NCI-H1436 (cell line): ENCODE measurements around the gene KANSL1.
A peak's percentile ranks its signal among the peaks of the same experiment; 100 is the strongest.
"Not testable (repeated sequence)": the region's sequence is repeated elsewhere in the genome, so short reads cannot be mapped to it uniquely, and the experiment has no call there.

Experiments
- DNase-seq: peaks from one replicate; lab custom pipeline; 2025; lab: John Stamatoyannopoulos, UW

KANSL1 gene

DNA sequence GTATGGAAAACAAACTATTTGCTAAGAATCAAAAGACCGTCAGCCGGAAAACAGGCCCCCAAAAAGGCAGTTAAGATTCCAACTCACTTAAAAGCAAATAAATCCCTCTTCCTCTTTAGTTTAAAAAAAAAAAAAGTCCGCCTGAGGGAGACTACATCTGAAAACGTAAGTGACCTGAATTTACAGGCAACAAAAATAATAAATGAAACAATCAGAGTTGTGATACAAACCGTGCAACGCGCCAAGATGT is 1.1 kb downstream of the KANSL1 start:
- no peak for DNase-seq

GRCh38 chr17:46191322-46192188 is 1.7 kb downstream of the KANSL1 start:
- DNase-seq: peak; percentile 14

DNA sequence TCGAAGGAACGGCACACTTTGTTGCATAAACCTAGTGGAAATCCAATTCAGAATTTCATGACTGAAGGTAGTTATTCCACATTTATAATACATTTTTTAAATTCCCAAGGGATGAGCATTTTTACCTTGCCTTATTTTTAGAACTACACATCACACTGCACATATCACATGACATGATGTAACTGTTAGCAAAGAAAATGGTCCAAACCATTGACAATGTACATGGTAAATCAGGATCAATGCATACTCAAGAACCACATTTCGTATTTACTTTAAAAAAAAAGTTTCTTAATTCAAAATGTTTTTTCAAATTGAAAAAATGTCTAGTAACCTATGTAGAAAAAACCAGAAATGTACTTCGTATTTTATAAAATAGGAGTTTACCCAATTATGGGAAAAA is 2.5 kb downstream of the KANSL1 start:
- DNase-seq: no peak

DNA sequence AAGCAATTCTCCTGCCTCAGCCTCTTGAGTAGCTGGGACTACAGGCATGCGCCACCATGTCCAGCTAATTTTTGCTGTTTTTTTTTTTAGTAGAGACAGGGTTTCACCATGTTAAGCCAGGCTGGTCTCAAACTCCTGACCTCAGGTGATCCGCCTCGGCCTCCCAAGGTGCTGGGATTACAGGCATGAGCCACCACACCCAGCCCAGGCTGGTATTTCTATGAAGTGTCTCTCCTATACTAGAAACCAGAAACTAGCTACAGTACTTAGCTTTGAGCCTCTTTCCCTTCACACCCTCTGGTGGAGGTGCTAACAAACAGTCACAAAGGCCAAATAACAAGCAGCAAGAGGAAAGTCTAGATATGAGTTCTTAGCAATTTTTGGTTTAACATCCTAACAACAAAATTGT is 6.4 kb downstream of the KANSL1 start:
- DNase-seq: not testable (repeated sequence)

- DNase-seq: no peak
These were observed 8.5 kb downstream of the KANSL1 start for GRCh38 chr17:46184696-46185095.

DNA sequence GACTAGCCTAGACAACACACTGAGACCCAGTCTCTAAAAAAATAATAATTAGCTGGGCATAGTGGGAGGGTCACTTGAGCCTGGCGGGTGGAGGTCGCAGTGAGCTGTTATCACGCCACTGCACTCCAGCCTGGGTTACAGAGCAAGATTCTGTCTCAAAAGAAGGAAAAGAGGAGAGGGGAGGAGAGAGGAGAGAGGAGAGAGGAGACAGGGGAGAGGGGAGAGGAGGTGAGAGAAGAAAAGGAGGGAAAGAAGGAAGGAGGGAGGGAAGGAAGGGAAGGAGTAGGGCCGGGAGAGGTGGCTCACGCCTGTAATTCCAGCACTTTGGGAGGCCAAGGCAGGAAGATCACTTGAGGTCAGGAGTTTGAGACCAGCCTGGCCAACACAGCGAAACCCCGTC is 9.8 kb downstream of the KANSL1 start:
- DNase-seq: not testable (repeated sequence)

DNA sequence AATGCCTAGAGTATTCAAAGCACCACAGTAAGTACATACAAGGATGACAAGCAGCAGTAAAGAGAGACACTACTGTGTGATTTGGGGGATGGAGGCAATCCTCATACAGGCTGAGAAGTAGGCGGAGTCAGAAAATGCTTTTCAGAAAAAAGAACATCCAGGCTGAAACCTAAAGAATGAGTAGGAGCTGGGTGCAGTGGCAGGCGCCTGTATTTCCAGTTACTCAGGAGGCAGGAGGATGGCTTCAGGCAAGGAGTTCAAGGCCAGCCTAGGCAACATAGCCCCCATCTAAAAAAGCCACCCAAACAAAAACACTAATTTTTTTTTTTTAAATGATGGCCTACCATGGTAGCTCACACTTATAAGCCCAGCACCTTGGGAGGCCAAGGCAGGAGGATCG is 10.3 kb downstream of the KANSL1 start:
- no peak for DNase-seq

DNA sequence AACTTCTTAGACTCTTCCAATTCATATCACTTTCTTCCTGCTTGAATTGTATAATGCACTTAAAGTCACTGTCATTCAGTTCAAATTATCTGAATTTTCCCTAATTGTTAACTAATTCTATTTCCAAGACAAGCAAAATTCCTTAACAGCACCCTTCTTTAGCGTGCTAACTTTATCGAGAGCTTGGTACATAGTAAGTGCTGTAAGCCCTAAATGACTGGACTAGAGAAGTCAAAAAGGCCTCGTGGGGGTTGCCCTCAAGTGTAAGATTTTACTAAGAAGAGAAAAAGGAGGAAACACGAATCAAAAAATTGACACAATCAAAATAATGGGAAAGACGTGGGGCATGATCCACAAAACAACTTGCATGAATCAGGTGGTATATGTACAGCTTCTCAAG is 11.3 kb downstream of the KANSL1 start:
- DNase-seq: no peak

DNA sequence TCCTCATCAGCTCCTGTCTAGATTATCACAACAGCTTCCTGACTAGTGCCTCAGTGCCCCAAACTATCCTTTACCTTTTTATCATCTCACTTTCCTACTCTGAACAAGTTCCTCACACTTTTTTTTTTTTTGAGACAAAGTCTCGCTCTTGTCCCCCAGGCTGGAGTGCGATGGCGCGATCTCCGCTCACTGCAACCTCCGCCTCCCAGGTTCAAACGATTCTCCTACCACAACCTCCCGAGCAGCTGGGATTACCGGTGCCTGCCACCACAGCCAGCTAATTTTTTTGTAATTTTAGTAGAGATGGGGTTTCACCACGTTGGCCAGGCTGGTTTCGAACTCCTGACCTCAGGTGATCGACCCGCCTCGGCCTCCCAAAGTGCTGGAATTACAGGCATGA is 11.9 kb downstream of the KANSL1 start:
- DNase-seq: not testable (repeated sequence)

- no peak for DNase-seq
These were observed 12.3 kb downstream of the KANSL1 start for GRCh38 chr17:46180892-46181274.

DNA sequence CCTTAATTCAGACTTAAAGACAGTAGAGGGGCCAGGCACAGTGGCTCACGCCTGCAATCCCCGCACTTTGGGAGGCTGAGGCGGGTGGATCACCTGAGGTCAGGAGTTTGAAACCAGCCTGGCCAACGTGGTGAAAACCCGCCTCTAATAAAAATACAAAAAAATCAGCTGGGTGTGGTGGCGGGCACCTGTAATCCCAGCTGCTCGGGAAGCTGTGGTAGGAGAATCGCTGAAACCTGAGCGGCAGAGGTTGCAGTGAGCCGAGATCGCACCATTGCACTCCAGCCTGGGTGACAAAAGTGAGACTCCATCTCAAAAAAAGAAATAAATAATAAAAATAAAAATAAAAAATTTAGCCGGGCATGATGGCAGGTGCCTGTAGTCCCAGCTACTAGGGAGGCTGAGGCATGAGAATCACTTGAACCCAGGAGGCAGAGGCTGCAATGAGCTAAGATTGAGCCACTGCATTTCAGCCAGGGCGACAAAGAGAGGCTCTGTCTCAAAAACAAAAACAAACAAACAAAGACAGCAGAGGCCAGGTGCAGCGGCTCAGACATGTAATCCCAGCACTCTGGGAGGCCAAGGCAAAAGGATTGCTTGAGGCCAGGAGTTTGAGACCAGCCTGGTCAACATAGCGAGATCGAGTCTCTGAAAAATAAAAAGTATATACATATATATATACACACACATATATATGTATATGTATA is 12.9 kb downstream of the KANSL1 start:
- DNase-seq: not testable (repeated sequence)

- DNase-seq: no peak
These were observed 13.7 kb downstream of the KANSL1 start for GRCh38 chr17:46179375-46179999.

DNA sequence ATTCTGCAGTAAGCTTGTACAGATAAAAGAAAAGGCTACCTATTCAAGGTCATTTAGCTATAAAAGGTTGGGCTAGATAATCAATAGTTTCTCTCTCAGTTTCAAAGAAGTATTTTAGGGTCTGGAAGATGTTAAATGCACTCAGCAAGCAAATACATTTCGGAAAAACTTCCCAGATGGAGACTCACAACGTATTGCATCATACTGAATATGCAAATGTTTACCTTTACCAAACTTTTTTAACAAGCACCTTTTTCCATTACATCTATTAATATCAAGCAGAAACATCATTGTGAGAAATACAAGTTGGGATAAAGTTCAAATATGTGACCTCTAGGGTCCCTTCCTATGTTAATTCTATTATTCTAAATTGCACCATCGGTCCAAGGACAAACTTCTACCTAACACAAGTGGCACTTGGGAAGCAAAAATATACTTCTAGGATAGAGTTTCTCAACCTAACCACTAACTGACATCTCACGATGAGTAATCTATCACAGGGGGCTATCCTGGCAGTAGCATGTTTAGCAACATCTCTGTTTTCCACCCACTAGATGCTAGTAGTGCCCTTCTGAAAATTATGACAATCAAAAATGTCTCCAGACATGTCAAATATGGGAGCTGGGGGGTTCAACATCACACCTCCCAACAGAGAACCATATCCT is 14.5 kb downstream of the KANSL1 start:
- DNase-seq: no peak

DNA sequence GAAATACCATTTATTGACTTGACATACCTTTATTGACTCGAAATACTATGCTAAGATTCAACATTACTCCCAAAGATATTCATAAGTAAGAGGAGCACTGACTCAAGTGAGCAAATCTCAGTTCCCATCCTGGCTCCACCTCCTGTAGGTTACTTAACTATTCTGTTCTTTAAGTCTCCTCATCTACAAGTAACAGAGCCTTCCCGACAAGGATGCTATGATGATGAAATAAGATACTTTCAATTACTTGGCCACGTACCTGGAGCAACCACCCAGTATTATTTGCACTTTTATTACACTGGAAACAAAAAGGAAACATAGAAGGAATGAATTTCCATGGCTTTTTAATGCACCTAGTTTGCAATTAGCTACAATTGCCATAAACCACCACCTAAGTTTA is 16.3 kb downstream of the KANSL1 start:
- DNase-seq: no peak

DNA sequence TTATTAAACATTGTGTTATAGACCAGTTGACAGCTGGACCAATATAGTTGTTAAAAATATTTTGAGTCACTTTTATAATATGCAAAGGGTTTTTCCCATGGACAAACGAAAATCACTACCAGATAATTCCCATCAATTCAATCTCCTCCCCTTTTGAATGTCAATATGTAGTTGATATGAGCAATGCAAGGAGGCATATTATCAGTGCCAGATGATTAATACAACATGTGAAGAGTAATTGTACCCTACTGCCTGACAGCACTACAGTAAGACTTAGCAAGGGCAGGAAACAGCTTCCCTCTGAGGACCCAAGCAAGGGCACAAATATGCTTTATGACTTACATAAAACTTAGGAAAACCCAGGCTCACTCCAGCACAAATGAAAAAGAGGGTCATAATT is 17.3 kb downstream of the KANSL1 start:
- no peak for DNase-seq

DNA sequence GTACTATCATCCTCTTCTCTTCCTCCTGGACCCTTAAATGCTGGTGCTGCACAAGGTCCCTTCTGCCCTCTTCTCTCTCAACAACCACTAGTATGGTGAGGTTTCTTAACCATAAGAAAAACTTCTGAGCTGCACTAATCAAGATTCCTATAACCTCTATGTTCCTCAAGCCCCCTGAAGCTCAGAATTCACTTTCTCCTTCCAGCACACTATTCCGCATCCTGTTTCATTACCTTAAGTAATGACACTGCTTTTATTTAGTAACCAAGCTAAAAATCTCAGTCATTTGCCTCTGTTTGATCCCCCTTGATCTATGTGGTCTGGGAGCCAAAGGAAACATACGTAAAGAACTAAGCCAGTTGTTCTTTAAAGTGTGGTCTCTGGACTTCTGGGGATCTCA is 20.1 kb downstream of the KANSL1 start:
- no peak for DNase-seq

DNA sequence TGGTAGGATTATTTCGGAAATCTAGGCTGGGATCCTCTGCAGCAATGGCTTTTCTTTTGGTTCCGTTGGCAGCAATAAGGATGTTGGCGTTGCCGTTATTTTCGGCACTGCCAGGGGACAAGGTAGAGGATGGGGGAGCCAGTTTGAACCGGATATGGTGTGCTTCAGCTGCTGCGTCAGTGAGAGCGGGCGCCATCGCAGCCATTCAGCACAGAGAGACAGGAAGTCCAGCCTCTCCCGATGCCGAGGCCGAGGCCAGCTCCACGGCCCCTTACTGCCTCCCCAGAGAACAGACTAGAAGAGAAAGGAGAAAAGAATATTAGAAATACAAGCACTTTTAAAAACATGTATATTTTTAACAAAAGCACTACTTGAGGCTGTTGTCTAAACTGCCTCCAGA is 21.3 kb downstream of the KANSL1 start:
- no peak for DNase-seq

DNA sequence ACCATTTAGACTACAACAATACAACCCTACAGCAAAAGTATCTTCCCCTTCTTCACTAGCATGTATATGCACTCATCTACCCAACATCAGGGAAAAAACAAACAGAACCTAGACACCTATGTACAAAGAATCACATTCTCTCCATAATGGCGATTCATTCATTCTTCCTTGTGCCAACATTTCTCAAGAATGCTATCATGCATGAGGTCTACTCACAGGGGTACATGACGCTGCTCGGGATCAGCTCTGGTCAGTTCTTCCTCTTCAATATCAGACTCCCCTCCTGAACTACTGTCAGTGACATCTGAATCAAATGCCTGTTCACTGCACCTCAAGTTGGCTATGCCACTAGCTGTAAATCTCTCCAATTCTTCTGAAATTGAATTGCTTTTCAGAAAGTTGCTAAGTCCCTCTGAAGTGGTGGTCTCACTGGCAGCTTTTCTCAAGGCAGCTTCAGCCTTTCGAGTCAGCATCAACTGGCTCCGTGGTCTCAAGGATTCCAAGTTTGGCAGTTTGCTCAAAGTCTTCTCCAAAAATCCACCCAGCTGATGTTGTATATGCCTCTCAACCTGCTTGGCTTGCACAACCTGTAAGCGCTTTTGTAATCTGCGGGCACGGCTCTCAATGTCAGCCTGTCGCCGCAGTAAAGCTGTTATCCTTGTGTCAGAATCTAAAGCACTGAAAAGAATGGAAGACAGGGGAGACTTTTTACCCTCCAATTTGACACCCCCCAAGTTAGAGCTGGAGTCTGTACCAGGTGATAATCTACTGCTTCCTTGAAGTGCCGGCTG is 22.4 kb downstream of the KANSL1 start:
- DNase-seq: no peak

GRCh38 chr17:46169913-46170638 is 23.2 kb downstream of the KANSL1 start:
- no peak for DNase-seq

GRCh38 chr17:46167826-46168569 is 25.2 kb downstream of the KANSL1 start:
- DNase-seq: no peak

GRCh38 chr17:46167267-46167666 is 26.0 kb downstream of the KANSL1 start:
- DNase-seq: no peak
